ENCODE data around the gene TOMM40. TPM values are rescaled to one million over a fixed set of nuclear protein-coding genes. Genes with fewer than 3 reads are reported as not detected.
A peak's percentile ranks its signal among the peaks of the same experiment; 100 is the strongest.
"Not testable (repeated sequence)": the region's sequence is repeated elsewhere in the genome, so short reads cannot be mapped to it uniquely, and the experiment has no call there.

TOMM40 gene
- polyA plus RNA-seq, 4 donors, result 27.3 to 53.4 (median 43.9) TPM

DNA sequence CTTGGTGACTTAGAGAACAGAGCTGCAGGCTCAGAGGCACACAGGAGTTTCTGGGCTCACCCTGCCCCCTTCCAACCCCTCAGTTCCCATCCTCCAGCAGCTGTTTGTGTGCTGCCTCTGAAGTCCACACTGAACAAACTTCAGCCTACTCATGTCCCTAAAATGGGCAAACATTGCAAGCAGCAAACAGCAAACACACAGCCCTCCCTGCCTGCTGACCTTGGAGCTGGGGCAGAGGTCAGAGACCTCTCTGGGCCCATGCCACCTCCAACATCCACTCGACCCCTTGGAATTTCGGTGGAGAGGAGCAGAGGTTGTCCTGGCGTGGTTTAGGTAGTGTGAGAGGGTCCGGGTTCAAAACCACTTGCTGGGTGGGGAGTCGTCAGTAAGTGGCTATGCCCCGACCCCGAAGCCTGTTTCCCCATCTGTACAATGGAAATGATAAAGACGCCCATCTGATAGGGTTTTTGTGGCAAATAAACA is 33.2 kb downstream of the TOMM40 start:
- DNase-seq (ENCODE audit: low read depth in 4 of 4, low spot score in 3 of 4), result no peak

DNA sequence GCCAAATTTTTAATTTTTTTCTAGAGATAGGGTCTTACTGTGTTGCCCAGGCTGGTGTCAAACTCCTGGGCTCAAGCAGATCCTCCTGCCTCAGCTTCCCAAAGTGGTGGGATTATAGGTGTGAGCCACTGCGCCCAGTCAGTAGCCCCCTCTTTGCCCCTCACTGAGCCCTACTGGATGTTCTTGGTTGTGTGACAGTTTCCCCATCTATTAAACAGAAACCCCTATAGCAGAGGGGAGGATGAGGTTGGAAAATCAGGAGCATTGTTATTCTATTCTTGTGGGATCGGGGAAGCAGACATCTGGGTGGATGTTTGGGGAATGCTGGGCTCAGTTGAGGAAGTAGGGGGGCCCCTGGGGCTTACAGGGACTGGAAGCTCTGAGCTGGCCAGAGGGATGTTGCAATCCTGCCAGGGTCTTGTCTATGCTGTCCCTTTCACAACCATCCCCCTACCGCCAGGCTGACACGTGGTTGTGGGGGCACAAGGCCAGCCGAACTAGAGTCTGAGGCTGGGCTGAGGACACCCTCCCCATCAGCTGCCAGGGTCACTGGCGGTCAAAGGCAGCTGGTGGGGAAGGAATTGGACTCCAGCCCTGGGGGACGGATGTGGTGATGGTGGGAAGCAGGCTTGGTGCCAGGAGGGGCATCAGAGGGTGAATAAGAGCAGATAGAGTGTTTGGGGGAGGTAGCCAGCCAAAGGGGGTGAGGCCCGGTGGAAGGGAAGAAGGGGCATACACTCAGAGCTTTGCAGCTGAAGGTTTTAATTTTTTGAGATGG is 34.2 kb downstream of the TOMM40 start:
- DNase-seq (ENCODE audit: low read depth in 4 of 4, low spot score in 3 of 4), result no peak

DNA sequence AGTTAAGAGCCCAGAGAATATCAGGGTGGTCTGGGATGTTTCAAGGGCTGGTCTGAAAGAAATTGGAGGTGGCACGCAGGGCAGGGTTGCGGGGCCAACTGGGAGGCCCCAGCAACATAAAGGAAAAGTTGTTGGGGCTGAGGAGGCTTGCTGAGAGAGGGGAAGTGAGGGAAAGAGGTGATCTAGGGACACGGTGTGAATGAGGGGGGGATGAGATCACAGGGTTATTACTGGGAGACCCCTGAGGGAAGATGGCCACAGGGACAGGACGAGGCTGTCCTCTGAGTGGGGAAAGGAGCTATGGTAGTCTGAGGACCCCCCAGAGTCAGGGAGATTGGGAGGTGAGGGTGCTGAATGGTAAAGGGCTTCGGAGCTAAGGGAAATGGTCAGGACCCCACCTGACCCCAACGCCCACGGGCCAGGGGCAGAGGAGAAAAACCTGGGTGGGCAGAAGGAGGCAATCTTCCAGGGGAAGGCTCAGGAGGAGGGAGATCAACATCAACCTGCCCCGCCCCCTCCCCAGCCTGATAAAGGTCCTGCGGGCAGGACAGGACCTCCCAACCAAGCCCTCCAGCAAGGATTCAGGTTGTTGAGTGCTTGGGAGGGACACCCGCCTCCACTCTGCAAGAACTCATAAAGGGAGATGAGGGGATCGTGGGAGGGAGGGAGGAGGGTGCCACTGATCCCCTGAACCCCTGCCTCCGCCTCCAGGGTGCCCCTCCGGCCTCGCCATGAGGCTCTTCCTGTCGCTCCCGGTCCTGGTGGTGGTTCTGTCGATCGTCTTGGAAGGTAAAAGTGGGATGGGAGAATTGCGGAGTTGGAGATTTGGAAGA is 35.4 kb downstream of the TOMM40 start:
- not testable (repeated sequence) for DNase-seq (ENCODE audit: low read depth in 4 of 4, low spot score in 3 of 4)

DNA sequence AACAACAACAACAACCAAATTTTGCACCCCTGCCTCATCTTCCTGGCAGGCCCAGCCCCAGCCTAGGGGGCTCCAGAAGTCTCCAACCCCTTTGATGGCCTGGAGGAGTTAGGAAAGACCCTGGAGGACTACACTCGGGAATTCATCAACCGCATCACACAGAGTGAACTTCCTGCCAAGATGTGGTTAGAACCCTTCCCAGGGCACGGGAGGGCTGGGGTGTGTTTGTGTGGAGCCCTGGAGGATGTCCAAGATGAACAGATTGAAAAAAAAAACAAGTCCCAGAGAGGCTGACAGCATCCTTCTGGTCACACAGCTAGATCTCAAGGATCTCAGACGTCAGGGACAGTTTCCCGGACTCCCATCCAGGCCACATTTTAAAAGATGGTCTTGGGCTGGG is 36.7 kb downstream of the TOMM40 start:
- no peak for DNase-seq (ENCODE audit: low read depth in 4 of 4, low spot score in 3 of 4)

DNA sequence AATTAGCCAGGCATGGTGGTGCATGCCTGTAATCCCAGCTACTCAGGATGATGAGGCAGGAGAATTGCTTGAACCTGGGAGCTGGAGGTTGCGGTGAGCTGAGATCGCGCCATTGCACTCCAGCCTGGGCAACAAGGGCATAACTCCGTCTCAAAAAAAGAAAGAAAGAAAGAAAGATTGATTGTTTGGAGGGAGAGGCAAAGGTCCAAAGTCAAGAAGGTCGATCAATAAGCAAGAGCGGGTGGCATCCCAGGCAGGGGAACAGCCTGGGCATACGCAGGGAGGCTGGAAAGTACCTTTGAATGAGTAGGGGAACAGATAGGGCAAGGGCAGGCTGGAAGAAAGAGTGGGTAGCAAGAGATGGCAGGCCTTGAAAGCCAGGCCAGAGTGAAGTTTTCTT is 39.0 kb downstream of the TOMM40 start:
- no peak for DNase-seq (ENCODE audit: low read depth in 4 of 4, low spot score in 3 of 4)

DNA sequence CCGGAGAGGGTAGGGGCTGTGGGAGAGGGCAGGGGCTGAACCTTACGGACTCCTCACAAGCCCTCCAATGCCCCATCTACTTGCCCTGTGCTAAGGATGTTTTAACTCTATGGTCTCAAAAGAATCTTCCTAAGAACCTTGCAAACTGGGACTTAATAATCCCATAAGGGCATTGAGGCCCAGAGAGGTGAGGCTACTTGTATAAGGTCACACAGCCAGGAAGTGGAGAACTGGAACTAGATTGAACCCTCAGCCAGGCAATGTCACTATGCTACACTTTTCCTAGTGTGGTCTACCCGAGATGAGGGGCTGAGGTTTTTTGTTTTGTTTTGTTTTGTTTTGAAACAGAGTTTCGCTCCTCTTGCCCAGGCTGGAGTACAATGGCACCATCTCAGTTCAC is 40.5 kb downstream of the TOMM40 start:
- DNase-seq (ENCODE audit: low read depth in 4 of 4, low spot score in 3 of 4), result no peak

DNA sequence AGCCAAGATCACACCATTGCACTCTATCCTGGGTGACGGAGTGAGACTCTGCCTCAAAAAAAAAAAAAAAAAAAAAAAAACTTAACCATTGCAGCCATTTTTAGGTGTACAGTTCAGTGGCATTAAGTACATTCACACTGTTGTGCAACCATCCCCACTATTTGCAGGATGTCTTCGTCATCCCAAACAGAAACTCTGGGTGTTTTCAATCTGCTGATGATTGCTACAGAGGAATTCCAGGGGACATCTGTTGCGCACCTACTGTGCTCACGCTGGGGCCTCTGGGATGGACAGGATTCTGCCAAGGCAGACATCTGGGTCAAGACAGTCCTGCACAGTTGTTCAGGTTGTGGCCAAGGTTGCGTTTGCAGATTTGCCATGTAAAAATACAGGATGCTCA is 48.6 kb downstream of the TOMM40 start:
- DNase-seq (ENCODE audit: low read depth in 4 of 4, low spot score in 3 of 4), result no peak

DNA sequence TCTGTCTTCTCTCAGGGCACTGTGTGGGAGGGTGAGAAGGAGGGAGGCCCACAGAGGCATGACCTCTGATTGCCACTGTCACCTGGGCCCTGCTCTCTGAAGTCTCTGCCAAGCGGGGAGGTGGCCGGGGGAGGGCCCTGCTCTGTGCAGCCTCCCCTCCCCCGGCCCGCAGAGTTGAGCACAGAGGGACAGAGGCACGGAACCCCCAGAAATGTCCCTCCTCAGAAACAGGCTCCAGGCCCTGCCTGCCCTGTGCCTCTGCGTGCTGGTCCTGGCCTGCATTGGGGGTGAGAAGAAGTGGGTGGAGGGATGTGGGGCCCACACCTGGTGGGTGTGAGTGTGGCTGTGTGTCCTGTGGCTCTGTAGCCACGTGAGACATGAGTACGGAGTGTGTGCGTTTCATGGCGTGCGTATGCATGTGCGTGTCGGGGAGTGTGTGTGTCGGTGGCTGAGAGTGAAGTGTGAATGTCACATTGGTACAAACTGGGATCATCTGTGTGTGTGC is 51.1 kb downstream of the TOMM40 start, which contains the start of gene APOC4:
Gene APOC4, plus strand, starts transcription at position 171 of the 505 bp plus-strand sequence. Its CDS starts 41 bp downstream, at position 212.
- no peak for DNase-seq (ENCODE audit: low read depth in 4 of 4, low spot score in 3 of 4)

DNA sequence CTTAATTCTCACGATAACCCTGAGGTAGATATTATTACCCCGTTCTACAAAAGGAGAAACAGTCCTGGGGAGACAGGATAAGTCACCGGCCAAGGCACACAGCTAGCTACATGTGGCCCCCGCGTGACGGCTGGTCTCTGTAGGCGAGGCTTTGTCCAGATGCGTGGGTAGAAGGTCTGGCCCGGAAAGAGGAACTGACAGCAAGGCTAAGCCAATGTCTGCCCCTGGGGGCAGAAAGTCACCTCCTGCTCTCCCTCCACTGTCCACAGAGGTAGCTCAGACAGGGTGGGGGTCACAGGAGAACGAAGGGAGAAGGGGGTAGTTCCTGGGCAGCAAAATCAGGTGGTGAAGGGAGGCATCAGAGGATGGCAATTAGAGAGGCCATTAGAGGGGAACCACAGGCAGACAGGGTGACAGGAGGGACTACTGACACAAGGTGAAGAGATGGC is 52.8 kb downstream of the TOMM40 start:
- no peak for DNase-seq (ENCODE audit: low read depth in 4 of 4, low spot score in 3 of 4)

DNA sequence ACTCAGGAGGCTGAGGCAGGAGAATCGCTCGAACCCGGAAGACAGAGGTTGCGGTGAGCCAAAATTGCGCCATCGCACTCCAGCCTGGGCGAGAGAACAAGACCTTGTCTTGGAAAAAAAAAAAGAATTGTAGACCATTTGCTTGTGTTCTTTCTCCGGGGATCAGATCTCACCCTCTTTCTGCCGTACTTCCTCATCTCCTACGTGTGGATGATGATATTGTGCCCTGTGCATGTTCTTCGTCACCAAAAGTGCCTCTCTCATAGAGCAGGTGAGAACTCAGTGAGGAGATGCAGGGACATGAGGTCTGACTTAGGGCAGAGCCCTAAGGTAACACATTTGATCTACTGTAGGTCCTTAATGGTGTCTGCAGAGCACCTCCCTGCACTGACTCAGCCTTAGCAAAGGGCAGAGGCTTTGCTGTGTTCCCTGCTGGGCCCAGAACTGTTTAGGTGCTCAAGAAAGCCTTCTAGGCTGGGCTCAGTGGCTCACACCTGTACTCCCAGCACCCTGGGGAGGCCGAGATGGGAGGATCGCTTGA is 56.1 kb downstream of the TOMM40 start:
- DNase-seq (ENCODE audit: low read depth in 4 of 4, low spot score in 3 of 4), result no peak

DNA sequence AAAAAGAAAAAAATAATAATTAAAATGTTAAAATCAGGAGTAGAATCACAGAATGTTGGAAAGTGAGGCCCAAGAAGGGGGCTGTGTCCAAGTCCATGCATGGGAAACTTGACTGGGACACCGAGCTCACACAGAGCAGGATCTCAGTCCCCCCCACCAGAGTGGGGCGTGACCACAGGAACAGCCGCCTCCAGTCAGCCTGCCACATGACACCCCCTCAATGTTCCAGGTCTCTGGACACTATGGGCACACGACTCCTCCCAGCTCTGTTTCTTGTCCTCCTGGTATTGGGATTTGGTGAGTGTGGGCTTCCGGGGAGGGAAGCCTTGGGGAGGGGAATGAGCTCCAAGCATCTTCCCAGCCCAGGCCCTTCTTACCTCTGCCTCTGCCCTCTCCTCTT is 57.2 kb downstream of the TOMM40 start:
- DNase-seq (ENCODE audit: low read depth in 4 of 4, low spot score in 3 of 4), result no peak

DNA sequence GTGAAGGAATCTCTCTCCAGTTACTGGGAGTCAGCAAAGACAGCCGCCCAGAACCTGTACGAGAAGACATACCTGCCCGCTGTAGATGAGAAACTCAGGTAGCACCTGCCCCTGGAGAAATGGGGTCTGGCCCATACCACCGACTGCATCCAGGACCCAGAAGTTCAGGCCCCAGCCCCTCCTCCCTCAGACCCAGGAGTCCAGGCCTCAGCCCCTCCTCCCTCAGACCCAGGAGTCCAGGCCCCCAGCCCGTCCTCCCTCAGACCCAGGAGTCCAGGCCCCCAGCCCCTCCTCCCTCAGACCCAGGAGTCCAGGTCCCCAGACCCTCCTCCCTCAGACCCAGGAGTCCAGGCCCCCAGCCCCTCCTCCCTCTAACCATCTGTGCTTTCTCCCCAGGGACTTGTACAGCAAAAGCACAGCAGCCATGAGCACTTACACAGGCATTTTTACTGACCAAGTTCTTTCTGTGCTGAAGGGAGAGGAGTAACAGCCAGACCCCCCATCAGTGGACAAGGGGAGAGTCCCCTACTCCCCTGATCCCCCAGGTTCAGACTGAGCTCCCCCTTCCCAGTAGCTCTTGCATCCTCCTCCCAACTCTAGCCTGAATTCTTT is 57.8 kb downstream of the TOMM40 start:
- DNase-seq (ENCODE audit: low read depth in 4 of 4, low spot score in 3 of 4), result no peak

DNA sequence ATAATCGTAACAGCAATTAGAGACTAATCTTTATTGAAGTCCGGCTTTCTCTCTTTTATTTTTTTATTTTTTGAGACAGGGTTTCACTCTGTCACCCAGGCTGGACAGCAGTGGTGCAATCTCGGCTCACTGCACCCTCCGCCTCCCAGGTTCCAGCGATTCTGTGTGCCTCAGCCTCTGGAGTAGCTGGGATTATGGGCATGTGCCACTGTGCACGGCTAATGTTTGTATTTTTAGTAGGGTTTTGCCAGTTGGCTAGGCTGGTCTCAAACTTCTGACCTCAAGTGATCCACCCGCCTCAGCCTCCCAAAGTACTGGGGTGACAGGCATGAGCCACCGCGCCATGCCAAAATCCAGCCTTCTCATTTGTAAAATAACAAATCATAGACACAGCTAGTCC is 58.5 kb downstream of the TOMM40 start:
- DNase-seq (ENCODE audit: low read depth in 4 of 4, low spot score in 3 of 4), result no peak

DNA sequence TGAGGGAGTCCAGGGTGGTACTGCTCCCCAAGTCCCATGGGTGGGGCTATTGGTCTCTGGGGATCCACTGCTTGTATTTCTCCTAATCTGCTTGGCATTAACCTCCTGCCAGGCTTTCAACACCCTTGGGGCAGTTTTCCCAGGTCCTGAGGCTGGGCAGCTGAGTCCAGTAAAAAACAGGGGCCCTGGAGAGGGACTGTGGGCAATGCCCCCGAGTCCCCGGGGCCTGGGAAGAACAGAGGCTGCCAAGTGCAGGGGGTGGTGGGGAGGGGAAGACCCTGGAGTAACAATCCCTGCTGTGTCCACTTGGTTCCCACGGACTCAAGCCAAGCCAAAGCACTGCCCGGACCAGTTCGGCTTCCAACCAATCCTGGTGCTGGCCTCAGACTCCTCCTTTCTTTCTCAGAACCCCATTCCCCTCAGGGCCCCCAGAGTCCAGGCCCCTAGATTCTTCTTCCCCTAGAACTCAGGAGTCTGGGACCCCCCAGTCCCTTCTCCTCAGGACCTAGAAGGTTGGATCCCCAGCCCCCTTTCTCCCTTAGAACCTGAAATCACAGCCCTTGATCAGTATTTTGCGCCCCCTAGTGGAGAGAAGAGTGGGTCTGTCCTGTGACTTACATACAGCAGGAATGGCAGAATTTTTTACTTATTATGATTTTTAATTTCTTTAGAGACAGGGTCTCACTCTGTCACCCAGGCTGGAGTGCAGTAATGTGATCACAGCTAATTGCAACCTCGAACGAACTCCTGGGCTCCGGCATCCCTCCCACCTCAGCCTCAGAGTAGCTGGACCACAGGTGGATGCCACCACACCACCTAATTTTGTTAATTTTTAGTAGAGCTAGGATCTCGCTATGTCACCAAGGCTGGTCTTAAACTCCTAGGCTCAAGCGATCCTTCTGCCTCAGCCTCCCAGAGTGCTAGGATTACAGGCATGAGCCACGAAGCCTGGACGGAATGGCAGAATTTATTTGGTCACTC is 60.4 kb downstream of the TOMM40 start:
- DNase-seq (ENCODE audit: low read depth in 4 of 4, low spot score in 3 of 4), result peak in 3 of 4 donors; percentile 35 to 70 (median 66)

Other genes starting within 250 kb of the TOMM40 start
- gene PVR, start 247.3 kb upstream of the TOMM40 start, polyA plus RNA-seq (ENCODE audit: insufficient read length in 4 of 4), result 10 to 100 TPM; 21.3 to 39.9 (median 28.3) TPM
- gene CEACAM19, start 219.8 kb upstream of the TOMM40 start, polyA plus RNA-seq (ENCODE audit: insufficient read length in 4 of 4), result 10 to 100 TPM in 2 of 4 donors, 1 to 10 TPM in 2; 9.0 to 27.2 (median 14.3) TPM
- not detected for gene CEACAM16, start 192.1 kb upstream of the TOMM40 start, polyA plus RNA-seq (ENCODE audit: insufficient read length in 4 of 4)
- gene BCL3, start 142.5 kb upstream of the TOMM40 start, polyA plus RNA-seq (ENCODE audit: insufficient read length in 4 of 4), result 10 to 100 TPM in 2 of 4 donors, 1 to 10 TPM in 2; 5.5 to 16.5 (median 8.8) TPM
- gene CBLC, start 113.4 kb upstream of the TOMM40 start, polyA plus RNA-seq (ENCODE audit: insufficient read length in 4 of 4), result 1 to 10 TPM in 3 of 4 donors, under 1 TPM in 1; 0.25 to 7.9 (median 6.0) TPM
- 100 to 1,000 TPM in 3 of 4 donors, 10 to 100 TPM in 1; 71.5 to 730 (median 500) TPM for gene BCAM, start 82.2 kb upstream of the TOMM40 start, polyA plus RNA-seq (ENCODE audit: insufficient read length in 4 of 4)
- 100 to 1,000 TPM in 3 of 4 donors, 10 to 100 TPM in 1; 74.3 to 165 (median 151) TPM for gene NECTIN2, start 45.0 kb upstream of the TOMM40 start, polyA plus RNA-seq (ENCODE audit: insufficient read length in 4 of 4)
- 100 to 1,000 TPM in 3 of 4 donors, 10 to 100 TPM in 1; 51.2 to 397 (median 259) TPM for gene APOE, start 14.5 kb downstream of the TOMM40 start, polyA plus RNA-seq (ENCODE audit: insufficient read length in 4 of 4)
- 10 to 100 TPM in 2 of 4 donors, 1 to 10 TPM in 2; 8.7 to 25.0 (median 9.9) TPM for gene APOC1, start 23.4 kb downstream of the TOMM40 start, polyA plus RNA-seq (ENCODE audit: insufficient read length in 4 of 4)
- gene APOC4, start 51.0 kb downstream of the TOMM40 start, polyA plus RNA-seq (ENCODE audit: insufficient read length in 4 of 4), result not detected
- 10 to 100 TPM in 2 of 4 donors, 1 to 10 TPM in 2; 4.3 to 12.8 (median 8.8) TPM for gene APOC2, start 54.8 kb downstream of the TOMM40 start, polyA plus RNA-seq (ENCODE audit: insufficient read length in 4 of 4)
- gene CLPTM1, start 64.1 kb downstream of the TOMM40 start, polyA plus RNA-seq (ENCODE audit: insufficient read length in 4 of 4), result 100 to 1,000 TPM in 2 of 4 donors, 10 to 100 TPM in 2; 70.4 to 125 (median 103) TPM
- 1 to 10 TPM; 4.4 to 6.6 (median 5.5) TPM for gene RELB, start 110.2 kb downstream of the TOMM40 start, polyA plus RNA-seq (ENCODE audit: insufficient read length in 4 of 4)
- 10 to 100 TPM; 55.9 to 94.2 (median 64.6) TPM for gene CLASRP, start 147.8 kb downstream of the TOMM40 start, polyA plus RNA-seq (ENCODE audit: insufficient read length in 4 of 4)
- 1 to 10 TPM in 1 of 4 donors, under 1 TPM in 3; 0.45 to 2.5 (median 0.76) TPM for gene ZNF296, start 185.2 kb downstream of the TOMM40 start, polyA plus RNA-seq (ENCODE audit: insufficient read length in 4 of 4)
- 10 to 100 TPM; 16.6 to 27.3 (median 22.5) TPM for gene GEMIN7, start 188.0 kb downstream of the TOMM40 start, polyA plus RNA-seq (ENCODE audit: insufficient read length in 4 of 4)
- gene PPP1R37, start 201.9 kb downstream of the TOMM40 start, polyA plus RNA-seq (ENCODE audit: insufficient read length in 4 of 4), result 10 to 100 TPM; 15.2 to 38.9 (median 26.5) TPM

Data from left renal pelvis (tissue), 4 donors.